Measurements from ENCODE around the gene FAM53A. TPM values are rescaled to one million over a fixed set of nuclear protein-coding genes. Genes with fewer than 3 reads are reported as not detected.

The FAM53A gene
- total and polyA plus RNA-seq, 12 donors = 0.44 to 6.2 (median 1.4) TPM

DNA sequence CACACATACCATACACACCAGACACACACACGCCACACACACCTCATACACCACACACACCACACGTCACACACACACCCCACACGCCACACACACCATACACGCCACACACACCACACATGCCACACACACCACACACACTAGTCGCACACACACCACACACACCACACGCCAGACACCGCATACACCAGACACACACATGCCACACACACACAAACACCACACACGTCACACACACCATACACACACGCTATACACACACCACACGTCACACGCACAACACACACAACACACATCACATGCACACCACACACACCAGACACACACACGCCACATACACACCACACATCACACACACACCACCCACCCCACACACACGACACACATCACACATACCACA lies 32.0 kb downstream of the FAM53A start:
- Histone ChIP-seq H3K4me1 (replicated peaks in 1 of 2) (no peaks in the 10 kb centered on the region), H3K36me3 (replicated peaks in 1 of 2) (no peaks in the 10 kb centered on the region), H3K27ac (no peak overlapping the region), H3K9me3 (replicated peaks in 1 of 3) (no peaks in the 10 kb centered on the region), H3K27me3 (no peaks in the 10 kb centered on the region), H3K4me3 (no peak overlapping the region)
- DNase-seq = no peak
- no peak for TF ChIP-seq POLR2A (IDR thresholded peaks at IDR 0.05)
- TF ChIP-seq, protein P1, sequence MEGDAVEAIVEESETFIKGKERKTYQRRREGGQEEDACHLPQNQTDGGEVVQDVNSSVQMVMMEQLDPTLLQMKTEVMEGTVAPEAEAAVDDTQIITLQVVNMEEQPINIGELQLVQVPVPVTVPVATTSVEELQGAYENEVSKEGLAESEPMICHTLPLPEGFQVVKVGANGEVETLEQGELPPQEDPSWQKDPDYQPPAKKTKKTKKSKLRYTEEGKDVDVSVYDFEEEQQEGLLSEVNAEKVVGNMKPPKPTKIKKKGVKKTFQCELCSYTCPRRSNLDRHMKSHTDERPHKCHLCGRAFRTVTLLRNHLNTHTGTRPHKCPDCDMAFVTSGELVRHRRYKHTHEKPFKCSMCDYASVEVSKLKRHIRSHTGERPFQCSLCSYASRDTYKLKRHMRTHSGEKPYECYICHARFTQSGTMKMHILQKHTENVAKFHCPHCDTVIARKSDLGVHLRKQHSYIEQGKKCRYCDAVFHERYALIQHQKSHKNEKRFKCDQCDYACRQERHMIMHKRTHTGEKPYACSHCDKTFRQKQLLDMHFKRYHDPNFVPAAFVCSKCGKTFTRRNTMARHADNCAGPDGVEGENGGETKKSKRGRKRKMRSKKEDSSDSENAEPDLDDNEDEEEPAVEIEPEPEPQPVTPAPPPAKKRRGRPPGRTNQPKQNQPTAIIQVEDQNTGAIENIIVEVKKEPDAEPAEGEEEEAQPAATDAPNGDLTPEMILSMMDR (IDR thresholded peaks at IDR 0.05) = no peak
- intact Hi-C loops (cut with DNase I) = no loop called here
- WGBS, 4 donors = 95 to 98% (median 96%) methylated on average over 13 of the region's 13 CpGs

- 86 to 99% (median 93%) methylated on average over 13 of the region's 13 CpGs for WGBS, 4 donors
- DNase-seq = no peak
Measured at GRCh38 chr4:1651609-1652008, 32.5 kb downstream of the FAM53A start.

DNA sequence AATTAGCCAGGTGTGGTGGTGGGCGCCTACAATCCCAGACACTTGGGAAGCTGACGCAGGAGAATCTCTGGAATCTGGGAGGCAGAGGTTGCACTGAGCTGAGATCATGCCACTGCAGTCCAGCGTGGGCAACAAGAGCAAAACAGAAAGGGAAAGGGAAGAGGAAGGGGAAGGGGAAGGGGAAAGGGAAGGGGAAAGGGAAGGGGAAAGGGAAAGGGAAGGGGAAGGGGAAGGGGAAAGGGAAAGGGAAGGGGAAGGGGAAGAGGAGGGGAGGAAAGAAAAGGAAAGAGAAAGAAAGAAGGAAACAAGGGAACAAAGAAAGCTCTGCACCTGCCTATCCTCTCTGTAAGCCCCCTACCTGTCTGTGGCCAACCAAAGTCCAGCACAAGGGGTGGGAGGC lies 35.2 kb downstream of the FAM53A start:
- intact Hi-C loops (cut with DNase I) = no loop called here
- Histone ChIP-seq H3K27ac (no peak overlapping the region), H3K36me3 (replicated peaks in 1 of 2) (no peaks in the 10 kb centered on the region), H3K27me3 (no peaks in the 10 kb centered on the region), H3K9me3 (replicated peaks in 1 of 3) (no peaks in the 10 kb centered on the region), H3K4me1 (replicated peaks in 1 of 2) (no peaks in the 10 kb centered on the region), H3K4me3 (no peak overlapping the region)
- DNase-seq = no peak
- 73 to 85% (median 78%) methylated on average over 3 of the region's 3 CpGs for WGBS, 4 donors
- TF ChIP-seq POLR2A (IDR thresholded peaks at IDR 0.05) = no peak
- TF ChIP-seq, protein P1 (IDR thresholded peaks at IDR 0.05) = no peak

More at GRCh38 chr4:1651609-1652008, 32.5 kb downstream of the FAM53A start:
- no peaks in the 10 kb centered on the region for H3K27me3 ChIP-seq
- no peaks in the 10 kb centered on the region for H3K4me1 ChIP-seq (replicated peaks in 1 of 2)
- H3K9me3 ChIP-seq (replicated peaks in 1 of 3) = no peaks in the 10 kb centered on the region
- no peak overlapping the region for H3K4me3 ChIP-seq
- intact Hi-C loops (cut with DNase I) = no loop called here
- TF ChIP-seq, protein P1 (IDR thresholded peaks at IDR 0.05) = no peak
- H3K36me3 ChIP-seq (replicated peaks in 1 of 2) = no peaks in the 10 kb centered on the region
- H3K27ac ChIP-seq = no peak overlapping the region

DNA sequence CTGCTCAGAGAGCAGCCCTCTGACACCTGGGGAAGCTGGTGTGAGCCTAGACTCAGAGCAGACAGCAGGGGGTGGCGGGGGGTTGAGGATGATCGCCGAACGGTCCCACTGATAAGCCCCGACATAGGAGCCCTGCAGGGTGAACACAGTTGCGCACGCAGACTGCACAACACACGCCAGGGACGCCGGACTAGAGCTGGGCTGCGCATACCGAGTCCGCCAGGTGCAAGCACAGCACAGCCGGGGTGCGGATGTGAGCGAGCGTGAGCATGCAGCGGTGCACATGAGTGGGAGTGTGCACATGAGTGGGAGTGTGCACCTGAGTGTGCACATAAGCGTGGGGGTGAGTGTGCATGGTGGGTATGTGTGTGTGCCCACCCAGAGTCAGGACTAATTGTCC lies 36.7 kb downstream of the FAM53A start:
- no peak overlapping the region for H3K4me3 ChIP-seq
- TF ChIP-seq, protein P1 (IDR thresholded peaks at IDR 0.05) = no peak
- no peak for TF ChIP-seq POLR2A (IDR thresholded peaks at IDR 0.05)
- H3K4me1 ChIP-seq (replicated peaks in 1 of 2) = no peaks in the 10 kb centered on the region
- H3K27me3 ChIP-seq = no peaks in the 10 kb centered on the region
- no peaks in the 10 kb centered on the region for H3K9me3 ChIP-seq (replicated peaks in 1 of 3)
- no peak for DNase-seq
- H3K36me3 ChIP-seq (replicated peaks in 1 of 2) = no peaks in the 10 kb centered on the region
- H3K27ac ChIP-seq = no peak overlapping the region
- WGBS, 4 donors = 80 to 92% (median 87%) methylated on average over 5 to 19 of the region's 19 CpGs
- intact Hi-C loops (cut with DNase I) = no loop called here
